ENCODE measurements around the gene MED29. TPM values are rescaled to one million over a fixed set of nuclear protein-coding genes. Genes with fewer than 3 reads are reported as not detected.

Gene MED29
- total and polyA plus RNA-seq, 2 of the 13 experiments (the other 11 are each of a cell fraction or from before 2014, with no cell fraction given) = 14.0 to 19.7 TPM

DNA sequence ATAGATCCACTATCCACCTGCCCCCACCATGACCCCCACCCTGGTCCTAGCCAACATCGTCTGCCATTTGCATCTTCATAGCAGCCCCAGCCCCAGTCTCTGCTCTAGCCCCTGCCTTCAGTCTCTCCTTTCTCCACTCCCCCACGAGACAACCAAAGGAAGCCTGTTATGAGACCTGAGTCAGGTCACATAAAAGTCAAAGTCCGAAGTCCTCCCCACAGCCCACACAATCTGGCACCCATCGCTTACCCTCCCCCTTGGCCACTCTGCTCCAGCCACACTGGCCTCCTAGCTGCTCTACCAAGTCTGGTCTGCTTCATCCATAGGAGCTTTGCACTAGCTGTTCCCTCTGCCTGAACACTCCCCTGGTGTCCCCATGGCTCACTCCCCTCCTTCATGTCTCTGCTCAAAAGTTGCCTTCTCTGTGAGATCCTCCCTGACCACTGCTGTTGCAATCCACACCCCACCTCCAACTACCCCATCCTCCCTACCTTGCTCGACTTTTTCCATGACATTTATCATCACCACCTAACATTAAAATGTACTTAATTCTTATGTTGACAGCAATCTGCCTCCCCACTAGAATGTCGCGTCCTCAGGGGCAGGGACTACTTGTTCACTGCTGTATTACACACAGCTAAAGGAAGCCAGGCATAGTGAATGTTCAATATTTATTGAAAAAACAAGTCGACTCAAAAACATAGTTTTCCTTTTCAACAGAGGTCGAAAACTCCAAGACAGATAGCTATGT is 20.1 kb downstream of the MED29 start (continued):
- TF ChIP-seq CHD4 (IDR thresholded peaks at IDR 0.05; ENCODE audit: borderline replicate concordance, low read length) (0 out of 2 replicates have a peak, but pooled peaks have one; percentile 51), ZBTB20 (CRISPR knock-in tag; IDR thresholded peaks at IDR 0.05; ENCODE audit: borderline replicate concordance, low read depth) (peak; percentile 84; the same call in 1 of the 2 replicates), EEA1 (CRISPR knock-in tag; IDR thresholded peaks at IDR 0.05; ENCODE audit: borderline replicate concordance) (no peak), HNF1A (IDR thresholded peaks at IDR 0.05; ENCODE audit: low read depth) (0 out of 2 replicates have a peak, but pooled peaks have one; percentile 30), HNF1A (CRISPR knock-in tag; IDR thresholded peaks at IDR 0.05; ENCODE audit: borderline replicate concordance) (no peak), REPIN1 (CRISPR knock-in tag; IDR thresholded peaks at IDR 0.05; ENCODE audit: borderline replicate concordance, low read depth) (no peak), TRIM24 (CRISPR knock-in tag; IDR thresholded peaks at IDR 0.05) (peak; percentile 59; the same call in 1 of the 2 replicates), SMAD1 (CRISPR knock-in tag; IDR thresholded peaks at IDR 0.05; ENCODE audit: borderline replicate concordance, low read depth) (0 out of 2 replicates have a peak, but pooled peaks have one; percentile 21), KDM6A (CRISPR knock-in tag; IDR thresholded peaks at IDR 0.05; ENCODE audit: low read depth) (peak; percentile 58; the same call in 1 of the 2 replicates), MAZ (IDR thresholded peaks at IDR 0.05; ENCODE audit: borderline replicate concordance, low read depth, low read length) (no peak), MAZ (CRISPR knock-in tag; IDR thresholded peaks at IDR 0.05; ENCODE audit: low read depth) (0 out of 2 replicates have a peak, but pooled peaks have one; percentile 2), ZNF180 (CRISPR knock-in tag; IDR thresholded peaks at IDR 0.05; ENCODE audit: borderline replicate concordance, low read depth) (no peak), ASH2L (IDR thresholded peaks at IDR 0.05; ENCODE audit: insufficient read length, low read depth, low read length) (peak; percentile 66), YEATS4 (CRISPR knock-in tag; IDR thresholded peaks at IDR 0.05; ENCODE audit: borderline replicate concordance) (peak; percentile 39; the same call in 1 of the 2 replicates), SOX6 (IDR thresholded peaks at IDR 0.05) (no peak), SOX6 (CRISPR knock-in tag; IDR thresholded peaks at IDR 0.05) (peak; percentile 61), NR2F1 (CRISPR knock-in tag; IDR thresholded peaks at IDR 0.05) (peak; percentile 65 to 67; a peak in 3 of 4 replicates), TEAD2 (CRISPR knock-in tag; IDR thresholded peaks at IDR 0.05) (no peak), MEF2D (CRISPR knock-in tag; IDR thresholded peaks at IDR 0.05) (0 out of 2 replicates have a peak, but pooled peaks have one; percentile 25), CENPT (CRISPR knock-in tag; IDR thresholded peaks at IDR 0.05; ENCODE audit: low read depth) (no peak), ZFP37 (CRISPR knock-in tag; IDR thresholded peaks at IDR 0.05; ENCODE audit: borderline replicate concordance) (peak; percentile 62; the same call in 1 of the 2 replicates)
- TF ChIP-seq, protein P1, sequence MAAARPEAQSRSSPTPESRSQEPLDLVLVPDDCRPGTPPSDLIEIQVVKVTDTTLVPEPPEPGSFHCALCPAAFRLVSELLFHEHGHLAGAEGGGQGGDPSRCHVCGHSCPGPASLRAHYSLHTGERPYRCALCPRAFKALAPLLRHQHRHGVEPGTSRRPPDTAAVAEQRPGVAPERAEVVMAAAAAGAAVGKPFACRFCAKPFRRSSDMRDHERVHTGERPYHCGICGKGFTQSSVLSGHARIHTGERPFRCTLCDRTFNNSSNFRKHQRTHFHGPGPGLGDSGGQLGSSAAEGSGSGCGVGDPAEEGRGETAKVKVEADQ (CRISPR knock-in tag; IDR thresholded peaks at IDR 0.05; ENCODE audit: borderline replicate concordance) = peak; percentile 24; the same call in 1 of the 2 replicates

Data from HepG2 (cell line).